A172 (cell line): ENCODE data around the gene COPS6. TPM values are rescaled to one million over a fixed set of nuclear protein-coding genes. Genes with fewer than 3 reads are reported as not detected.

Experiments
- DNase-seq: peaks from one replicate; pipeline ENCODE4 v3.0.0-alpha.2; 2015; ENCODE audit warnings: low spot score
- total RNA-seq: library from RNA; depleted of rRNA; stranded (reverse); fragments of >200 nt; shearing (Covaris generic); gene quantifications from 2 replicates; pipeline ENCODE4 v1.2.3, GENCODE V29; 2014; rRNA removed

COPS6 gene
- 70.3 and 74.6 TPM in 2 replicates for total RNA-seq

DNA sequence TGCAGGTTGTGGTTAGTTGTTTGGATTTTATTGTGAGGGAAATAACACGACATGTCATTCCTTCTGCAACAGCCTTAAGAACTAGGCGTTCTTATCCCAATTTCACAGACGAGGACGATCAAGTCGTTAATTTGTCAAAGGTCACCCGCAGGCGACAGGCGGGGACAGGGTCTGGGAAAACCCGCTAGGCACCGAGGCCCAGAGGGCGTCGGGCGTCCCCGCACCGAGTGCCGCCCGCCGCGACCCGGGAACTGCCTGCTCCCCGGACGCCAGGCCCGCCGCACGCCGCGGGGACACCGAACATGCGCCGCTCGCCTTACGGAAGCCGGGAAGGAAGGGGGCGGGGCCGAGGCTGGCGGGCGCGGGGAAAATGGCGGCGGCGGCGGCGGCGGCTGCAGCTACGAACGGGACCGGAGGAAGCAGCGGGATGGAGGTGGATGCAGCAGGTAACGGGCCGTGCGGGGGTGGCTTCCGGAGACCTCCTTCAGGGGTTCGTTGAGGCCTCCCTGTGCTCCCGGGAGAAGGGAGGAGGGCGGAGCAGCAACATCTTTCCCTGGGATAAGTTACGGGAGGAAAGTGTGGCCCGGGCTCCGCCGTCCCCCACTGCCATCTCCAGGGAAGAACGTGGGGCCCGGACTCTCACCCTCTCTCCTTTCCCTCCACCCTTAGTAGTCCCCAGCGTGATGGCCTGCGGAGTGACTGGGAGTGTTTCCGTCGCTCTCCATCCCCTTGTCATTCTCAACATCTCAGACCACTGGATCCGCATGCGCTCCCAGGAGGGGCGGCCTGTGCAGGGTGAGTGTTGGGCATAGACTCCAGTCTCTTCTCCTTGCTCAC lies at the start of gene COPS6:
Gene COPS6, plus strand, starts transcription at position 349 of the 837 bp plus-strand sequence. Its CDS starts 22 bp downstream, at position 371.
- DNase-seq = no peak

DNA sequence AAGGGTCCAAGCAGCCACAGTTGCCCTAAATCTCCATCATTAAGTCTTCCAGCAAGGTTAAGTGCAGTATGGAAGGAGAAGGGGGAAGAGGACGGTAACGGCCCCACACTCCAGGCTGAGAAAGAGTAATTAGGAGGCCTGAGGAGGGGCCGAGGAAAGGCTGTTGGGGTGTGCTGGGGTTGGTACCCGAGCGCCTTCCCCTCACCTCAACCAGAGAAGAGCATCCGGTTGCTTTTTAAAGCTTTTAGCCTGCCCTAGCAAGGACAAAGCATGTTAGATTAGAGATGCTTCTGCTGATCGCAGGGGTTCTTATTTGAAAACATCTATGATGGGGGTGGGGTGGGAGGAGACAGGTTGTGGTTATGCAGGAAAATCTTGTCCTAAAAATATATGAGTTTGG lies 48.2 kb upstream of the COPS6 start:
- DNase-seq = no peak

DNA sequence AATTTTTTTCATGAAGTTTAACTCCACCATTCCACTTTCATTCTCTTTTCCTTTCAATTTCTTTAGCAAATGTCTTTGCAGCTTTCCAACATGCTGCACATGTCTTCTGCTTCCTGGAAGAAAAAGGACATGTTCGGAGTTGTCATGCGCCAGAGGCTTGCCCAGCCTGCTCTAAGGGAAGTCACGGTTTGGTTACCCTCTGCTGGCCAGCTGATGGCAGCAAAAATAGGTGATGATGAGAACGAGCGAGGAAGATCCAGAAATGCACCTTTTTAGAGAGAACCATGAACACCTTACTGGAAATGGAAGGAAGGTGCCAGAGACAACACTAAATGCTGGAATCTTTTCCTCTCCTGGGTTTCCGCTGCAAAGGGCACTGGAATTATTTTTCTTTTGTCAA lies 44.1 kb upstream of the COPS6 start:
- DNase-seq = no peak

DNA sequence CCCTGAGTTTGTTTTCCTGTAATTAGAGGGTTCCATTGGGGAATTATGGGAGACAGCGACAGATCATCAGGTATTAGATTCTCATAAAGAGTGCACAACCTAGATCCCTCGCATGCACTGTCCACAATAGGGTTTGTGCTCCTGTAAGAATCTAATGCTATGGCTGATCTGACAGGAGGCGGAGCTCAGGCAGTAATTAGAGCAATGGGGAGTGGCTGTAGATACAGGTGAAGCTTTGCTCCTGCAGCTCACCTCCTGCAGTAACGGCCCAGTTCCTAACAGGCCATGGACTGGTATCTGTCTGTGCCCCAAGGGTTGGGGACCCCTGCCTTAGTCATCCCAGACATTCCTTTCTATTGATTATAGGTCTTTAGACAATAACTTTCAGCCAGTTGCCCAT lies 40.1 kb upstream of the COPS6 start:
- DNase-seq = no peak

DNA sequence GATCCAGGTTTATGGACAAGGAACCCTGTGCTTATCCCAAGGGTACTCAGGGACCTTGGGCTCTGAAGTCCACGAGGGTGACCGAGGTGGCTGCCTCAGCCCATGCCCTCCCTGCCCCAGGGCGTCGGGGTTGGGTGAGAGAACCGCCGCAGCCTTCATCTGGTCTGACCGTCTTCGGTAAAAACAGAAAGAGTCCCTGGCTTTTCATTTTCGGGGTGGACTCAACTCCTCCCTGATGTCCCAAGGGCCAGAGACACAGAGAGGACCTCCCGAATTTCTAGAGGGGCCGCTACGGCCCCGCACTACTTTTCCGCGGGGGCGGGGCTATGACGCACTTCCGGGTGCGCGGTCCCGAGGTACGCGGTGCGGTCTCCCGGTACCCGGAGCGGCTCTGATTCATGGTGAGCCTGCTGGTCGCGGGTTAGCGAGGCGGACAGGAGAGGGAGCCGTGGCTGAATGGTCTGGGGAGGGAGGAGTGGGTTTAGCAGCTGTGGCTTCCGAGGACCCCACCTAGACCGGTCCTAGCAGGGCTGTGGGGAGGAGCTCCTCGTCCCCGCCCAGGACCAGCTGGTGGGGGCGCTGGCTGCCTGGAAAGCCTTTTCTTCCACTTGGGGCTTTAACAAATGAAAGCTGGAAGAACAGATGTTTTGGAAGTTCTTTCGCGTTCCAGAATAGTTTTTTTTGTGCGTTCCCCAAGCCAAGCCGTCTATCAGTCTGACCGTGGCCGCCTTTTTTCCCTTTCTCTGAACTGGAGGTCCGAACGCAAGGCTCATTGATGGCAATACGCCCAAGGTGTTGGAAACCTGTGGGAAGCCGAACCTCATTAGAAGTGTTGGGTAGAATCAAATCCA lies 39.1 kb upstream of the COPS6 start, which contains the start of gene ZSCAN21:
Gene ZSCAN21, plus strand, starts transcription at position 334 of the 851 bp plus-strand sequence. CDS start 7,233 bp downstream, outside the sequence.
- peak; percentile 73 for DNase-seq

DNA sequence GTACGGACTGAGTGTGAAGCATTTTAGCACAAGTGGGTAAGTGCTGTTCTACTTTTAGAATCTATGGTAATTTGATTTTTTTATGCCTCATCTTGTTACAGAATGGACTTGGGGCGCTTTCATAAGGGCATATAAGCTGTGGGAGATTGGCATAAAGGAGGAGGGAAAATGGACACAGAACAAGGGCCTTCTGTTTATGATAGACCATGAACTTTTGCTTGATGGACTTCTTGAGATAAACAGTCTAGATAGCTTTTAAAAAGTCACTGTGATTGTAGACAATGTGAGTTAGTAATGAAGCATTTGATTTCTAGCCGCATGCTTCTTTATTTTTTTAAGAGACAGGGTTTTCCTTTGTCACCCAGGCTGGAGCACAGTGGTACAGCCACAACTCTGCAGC lies 37.2 kb upstream of the COPS6 start:
- DNase-seq = no peak

DNA sequence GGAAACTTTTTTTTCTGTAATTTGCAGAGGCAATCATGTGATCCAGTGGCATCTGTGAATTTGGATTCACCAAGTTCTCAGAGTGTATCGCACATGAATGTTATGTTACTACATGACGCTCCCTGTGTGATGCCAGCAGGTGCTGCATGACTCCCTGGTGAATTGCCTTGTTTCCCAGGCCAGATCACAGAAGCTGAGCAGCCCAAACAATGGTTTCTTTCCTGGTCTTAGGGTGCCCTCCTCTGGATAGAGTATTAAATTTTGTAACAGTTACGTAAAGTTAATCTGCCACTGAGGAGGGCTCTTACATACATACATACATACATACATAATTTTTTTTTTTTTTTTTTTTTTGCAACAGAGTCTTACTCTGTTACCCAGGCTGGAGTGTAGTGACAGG lies 35.6 kb upstream of the COPS6 start:
- peak; percentile 78 for DNase-seq

DNA sequence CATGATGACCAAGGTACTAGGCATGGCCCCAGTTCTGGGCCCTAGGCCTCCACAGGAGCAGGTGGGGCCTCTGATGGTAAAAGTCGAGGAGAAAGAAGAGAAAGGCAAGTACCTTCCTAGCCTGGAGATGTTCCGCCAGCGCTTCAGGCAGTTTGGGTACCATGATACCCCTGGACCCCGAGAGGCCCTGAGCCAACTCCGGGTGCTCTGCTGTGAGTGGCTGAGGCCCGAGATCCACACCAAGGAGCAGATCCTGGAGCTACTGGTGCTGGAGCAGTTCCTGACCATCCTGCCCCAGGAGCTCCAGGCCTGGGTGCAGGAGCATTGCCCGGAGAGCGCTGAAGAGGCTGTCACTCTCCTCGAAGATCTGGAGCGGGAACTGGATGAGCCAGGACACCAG lies 31.8 kb upstream of the COPS6 start:
- no peak for DNase-seq

DNA sequence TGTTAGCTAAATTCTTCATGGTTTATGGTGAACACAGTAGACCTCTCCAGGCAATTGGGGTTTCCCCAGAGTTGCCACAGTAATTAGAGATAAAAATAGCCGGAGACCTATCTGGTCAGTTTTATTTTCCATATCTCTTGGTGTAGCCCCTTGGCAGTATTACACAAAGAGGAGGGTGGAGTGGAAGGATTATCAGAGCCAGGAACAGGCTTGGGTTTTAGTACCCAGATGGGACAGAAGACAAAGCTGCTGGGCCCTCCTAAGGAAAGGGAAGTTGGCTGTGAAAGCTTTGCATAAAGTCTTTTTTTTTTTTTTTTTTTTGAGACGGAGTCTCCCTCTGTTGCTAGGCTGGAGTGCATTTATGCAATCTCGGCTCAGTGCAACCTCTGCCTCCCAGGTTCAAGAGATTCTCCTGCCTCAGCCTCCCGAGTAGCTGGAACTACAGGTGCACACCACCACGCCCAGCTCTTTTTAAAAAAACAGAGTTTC lies 29.5 kb upstream of the COPS6 start:
- no peak for DNase-seq

DNA sequence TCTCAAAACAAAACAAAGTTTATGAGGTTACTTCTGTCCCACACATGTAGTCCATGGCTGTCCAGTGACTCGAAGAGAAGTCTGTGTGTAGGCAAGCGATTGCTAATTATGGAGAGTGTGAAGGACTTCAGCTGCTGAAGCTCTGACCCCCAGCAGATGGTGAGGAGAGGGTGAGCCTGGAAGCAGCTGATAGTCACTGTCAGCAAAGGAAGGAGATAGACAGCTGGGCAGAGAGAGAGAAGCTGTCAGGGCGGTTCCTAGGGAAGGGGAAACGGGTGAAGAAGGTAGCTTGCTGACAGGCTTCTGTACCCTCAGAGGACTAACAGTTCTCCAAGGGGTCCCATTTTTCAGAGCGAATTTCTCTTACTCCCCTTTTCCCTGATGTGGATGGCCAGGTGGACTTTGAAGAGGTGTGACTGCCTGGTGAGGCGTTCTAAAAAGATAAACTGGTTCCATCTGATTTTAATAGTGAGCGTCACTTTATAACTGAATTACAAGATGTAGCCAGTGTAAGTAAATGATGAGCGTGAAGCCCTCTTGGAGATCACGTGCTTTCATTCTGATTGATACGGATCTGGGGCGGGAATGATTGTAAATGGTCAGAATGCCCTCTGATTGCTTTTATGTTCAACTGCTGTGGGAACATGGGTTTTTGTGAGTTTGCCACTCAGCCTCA lies 27.1 kb upstream of the COPS6 start:
- DNase-seq = no peak

DNA sequence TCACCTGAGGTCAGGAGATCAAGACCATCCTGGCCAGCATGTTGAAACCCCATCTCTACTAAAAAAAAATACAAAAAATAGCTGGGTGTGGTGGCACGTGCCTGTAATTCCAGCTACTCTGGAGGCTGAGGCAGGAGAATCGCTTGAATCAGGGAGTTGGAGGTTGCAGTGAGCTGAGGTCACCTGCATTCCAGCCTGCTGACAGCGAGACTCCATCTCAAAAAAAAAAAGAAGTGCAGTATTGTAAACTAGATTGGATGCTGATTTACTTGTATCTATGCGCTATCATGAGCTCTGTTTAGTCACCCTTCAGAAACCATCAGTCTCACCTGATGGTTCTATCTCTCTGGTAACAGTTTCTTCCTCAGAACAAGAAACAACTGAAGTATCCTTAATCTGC lies 25.4 kb upstream of the COPS6 start:
- DNase-seq = no peak

DNA sequence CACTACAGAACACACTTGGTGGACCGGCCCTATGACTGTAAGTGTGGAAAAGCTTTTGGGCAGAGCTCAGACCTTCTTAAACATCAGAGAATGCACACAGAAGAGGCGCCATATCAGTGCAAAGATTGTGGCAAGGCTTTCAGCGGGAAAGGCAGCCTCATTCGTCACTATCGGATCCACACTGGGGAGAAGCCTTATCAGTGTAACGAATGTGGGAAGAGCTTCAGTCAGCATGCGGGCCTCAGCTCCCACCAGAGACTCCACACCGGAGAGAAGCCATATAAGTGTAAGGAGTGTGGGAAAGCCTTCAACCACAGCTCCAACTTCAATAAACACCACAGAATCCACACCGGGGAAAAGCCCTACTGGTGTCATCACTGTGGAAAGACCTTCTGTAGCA lies 24.6 kb upstream of the COPS6 start:
- no peak for DNase-seq

DNA sequence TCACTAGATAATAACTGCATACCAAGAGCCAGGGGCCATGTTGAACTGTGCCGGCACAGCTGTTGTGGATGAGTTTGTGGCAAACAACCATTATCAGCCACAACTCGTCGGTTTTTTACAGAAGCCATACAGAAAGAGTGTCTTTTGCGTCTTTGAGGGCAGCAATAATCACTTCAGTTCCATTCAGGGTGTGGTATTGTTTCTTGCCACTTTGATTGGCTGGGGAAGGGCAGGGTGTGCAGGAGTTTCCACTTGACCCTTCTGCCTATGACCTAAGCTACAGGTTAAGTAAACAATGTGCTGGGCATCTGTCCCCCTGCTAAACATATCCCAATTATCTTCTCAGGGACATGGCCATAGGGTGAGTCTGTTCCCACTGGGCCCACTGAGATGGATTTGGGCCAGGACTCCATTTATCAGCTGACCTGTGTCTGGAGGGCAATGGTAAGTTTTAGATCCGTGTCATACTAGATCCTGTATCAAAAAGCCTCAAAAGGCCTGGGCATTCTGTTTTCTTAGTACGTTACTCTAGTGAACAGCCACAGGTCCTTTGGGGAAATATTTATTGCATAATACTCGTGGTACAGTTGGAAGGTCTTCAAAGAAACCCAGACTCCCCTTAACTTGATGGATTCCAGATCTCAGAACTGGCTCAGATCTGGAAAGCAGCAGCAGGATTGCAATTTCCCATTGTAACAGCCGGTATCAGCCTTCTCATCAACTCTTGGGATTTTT lies 23.1 kb upstream of the COPS6 start:
- DNase-seq = no peak

DNA sequence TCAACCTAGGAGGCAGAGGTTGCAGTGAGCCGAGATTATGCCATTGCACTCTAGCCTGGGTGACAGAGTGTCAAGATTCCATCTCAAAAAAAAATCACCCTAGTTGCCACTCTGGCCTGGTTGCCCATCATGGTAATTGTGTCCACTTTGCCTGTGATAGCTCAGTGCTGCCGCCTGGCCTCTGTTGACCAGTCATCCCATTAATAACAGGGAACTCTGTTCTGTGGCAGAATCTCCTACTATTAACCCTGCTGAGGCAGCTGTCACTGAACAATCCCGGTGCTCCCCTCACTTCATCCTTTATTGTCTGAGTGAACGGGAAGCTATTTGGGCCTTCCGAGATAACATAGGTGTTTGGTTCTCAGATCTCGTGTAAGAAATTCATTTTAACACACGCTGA lies 21.8 kb upstream of the COPS6 start:
- no peak for DNase-seq

DNA sequence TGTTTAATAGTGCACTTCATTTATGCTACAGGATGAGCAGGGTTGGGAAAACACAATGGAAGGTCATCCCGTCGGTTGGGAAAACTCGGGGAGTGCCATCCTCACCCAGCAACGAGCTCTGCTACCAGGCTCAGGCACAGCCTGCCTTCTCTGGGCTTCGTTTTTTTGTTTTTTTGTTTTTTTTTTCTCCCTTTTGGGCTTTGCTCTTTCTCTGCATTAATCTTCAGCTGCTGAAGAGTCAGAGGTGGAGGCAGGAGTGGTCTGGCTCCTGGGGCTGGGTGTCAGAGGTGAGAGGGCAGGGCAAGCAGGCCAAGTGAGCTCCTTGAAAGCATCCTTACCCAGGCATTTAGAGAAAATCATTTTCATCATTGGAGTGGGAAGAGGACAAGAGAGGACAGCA lies 18.8 kb upstream of the COPS6 start:
- DNase-seq = no peak

DNA sequence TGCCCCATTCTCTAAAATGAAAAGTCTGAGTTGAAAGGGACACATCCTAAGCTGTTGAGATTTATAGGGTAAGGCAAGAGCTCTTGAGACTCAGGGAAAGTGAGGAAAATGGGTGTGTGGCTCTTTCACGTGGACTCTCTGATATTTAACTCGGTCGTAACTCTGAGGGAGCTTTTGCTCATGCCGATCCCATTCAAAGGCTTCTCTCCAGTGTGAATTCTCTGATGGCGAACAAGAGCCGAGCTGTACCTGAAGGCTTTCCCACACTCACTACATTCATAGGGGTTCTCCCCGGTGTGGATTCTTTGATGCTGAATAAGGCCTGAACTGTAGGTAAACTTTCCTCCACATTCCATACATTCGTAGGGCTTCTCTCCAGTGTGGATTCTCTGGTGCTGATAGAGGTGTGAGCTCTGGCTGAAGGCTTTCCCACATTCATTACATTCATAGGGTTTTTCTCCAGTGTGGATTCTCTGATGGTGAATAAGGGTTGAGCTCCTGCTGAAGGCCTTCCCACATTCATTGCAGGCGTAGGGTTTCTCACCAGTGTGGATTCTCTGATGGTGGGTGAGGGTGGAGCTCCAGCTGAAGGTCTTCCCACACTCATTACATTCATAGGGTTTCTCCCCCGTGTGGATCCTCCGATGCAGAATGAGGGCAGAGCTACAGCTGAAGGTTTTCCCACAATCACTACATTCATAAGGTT lies 17.6 kb upstream of the COPS6 start:
- DNase-seq = no peak

DNA sequence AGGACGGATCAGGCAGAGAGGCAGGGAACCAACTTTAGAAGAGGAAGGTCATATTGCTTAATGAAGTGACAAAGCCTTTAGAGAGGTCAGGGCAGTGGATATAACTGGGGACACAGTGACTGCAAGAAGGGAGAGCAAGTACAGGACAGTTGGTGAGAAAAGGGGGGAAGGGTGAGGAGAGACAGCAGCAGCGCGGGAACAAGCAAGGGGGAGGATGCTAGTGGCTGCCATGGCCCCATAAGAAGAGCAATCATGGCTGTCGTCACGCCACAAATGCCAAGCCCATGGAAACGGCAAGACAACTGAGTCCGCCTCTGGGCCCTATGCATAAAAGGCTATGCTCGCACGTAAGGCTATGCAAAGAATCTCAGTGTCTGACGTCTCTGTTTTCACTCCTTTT lies 16.3 kb upstream of the COPS6 start:
- DNase-seq = no peak

DNA sequence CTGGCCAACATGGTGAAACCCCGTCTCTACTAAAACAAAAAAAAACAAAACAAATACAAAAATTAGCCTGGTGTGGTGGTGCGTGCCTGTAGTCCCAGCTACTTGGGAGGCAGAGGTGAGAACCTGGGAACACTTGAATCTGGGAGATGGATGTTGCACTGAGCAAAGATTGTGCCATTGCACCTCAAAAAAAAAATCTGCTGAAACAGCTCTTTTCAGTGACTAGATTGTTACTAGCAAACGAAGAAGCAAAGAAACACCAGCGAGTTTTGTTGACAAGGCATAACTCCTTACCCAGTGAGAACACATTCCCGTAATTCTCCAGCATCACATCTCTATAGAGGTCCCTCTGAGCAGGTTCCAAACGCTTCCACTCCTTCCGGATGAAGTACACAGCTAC lies 13.9 kb upstream of the COPS6 start:
- no peak for DNase-seq

DNA sequence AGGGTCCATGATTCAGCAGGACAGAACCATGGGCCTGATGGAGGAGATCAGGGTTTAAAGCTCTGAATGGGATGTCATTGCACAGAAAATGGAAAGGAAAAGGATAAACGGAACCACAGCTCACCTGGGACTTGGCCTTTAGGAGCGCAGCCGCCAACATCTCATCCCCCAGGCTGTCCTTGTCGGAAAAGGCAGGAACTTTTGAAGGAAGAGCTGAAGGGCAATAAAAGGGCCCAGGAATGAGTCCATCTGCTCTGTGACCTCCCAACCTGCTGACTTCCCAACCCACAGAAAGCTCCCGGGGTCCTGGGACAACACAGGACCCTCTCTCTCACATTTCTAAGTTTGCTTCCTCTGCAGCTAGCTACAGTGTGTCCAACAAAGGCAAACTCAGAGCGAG lies 13.4 kb upstream of the COPS6 start:
- no peak for DNase-seq

DNA sequence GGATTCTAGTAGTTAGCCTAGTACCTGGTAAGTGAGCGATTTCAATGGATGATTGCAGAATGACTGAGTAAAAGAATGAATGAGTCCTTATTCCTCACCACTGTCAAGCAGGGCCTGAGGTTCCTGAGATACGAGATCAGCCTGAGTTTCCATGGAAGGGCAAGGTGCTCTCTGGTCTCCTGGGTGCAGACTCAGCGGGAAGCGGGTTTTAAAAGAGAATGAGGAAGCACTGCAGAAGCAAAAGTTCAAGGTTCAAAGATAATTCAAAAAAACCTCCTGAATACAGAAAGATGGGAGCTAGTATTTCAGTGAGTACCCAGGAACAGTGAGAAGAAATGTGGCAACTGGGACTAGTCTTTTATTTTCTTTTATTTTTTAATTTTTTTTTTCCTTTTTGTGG lies 11.6 kb upstream of the COPS6 start:
- DNase-seq = no peak
